GM19240 (cell line): Measurements from ENCODE around the gene CFAP46.
"Not testable (repeated sequence)": the region's sequence is repeated elsewhere in the genome, so short reads cannot be mapped to it uniquely, and the experiment has no call there.

Source experiments
- DNase-seq: peaks from one replicate; pipeline ENCODE4 v3.0.0; 2011; ENCODE audit warnings: low spot score; ENCODE audit not compliant: insufficient read length

The CFAP46 gene

DNA sequence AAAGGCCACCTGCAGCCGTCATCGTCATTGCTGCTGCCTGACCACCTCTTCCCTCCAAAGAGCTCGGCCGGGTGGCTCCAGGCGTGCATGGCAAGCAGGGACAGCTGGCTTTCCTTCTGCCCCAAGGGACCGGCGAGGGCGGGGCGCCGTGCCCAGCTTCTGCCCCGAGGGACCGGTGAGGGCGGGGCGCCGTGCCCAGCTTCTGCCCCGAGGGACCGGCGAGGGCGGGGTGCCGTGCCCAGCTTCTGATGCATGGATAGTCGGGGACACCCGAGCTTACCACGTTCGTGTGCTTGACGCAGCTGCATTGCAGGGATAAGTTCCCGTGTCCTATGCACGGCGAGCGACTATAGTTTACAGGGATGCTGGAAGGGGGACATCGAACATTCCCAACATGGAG, 27.0 kb downstream of the CFAP46 start:
- DNase-seq, result no peak

DNA sequence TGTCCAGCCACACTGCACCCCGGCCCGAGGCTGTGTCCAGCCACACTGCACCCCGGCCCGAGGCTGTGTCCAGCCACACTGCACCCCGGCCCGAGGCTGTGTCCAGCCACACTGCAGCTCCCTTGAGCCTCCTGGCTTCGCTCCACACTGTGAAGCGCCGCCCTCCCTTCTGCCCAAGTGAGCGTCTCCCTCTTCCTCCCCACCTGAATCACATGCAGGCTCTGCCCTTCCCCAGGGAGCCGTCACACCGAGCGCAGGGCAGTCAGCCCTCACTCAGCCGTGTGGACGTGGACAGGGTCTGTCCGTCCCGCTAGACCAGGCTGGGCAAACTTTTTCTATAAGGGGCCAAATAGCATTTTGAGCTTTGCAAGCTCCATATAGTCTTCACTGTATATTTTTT, 27.6 kb downstream of the CFAP46 start:
- DNase-seq, result no peak

DNA sequence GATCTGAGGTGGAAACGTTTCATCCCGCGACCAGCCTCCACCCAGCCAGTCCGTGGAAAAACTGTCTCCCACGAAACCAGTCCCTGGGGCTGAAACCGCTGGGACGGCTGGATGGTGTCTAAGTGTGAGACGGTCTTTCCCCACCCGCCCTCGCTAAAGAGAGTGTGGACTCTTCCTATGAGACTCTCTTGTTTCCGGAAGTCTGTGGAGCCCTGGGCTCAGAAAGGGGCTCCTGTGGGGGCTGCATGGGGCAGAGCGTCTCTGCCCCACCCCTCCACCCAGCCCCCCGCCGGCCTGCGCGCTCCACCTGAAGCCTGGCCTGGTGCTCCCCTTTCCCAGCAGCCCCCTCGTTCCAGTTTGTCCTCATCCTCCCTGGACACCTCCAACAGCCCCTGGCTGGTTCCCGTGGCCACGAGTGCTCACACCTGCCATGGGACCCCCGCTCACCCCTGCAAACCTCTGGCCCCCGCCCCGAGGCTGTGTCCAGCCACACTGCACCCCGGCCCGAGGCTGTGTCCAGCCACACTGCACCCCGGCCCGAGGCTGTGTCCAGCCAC, 28.7 kb downstream of the CFAP46 start:
- no peak for DNase-seq

DNA sequence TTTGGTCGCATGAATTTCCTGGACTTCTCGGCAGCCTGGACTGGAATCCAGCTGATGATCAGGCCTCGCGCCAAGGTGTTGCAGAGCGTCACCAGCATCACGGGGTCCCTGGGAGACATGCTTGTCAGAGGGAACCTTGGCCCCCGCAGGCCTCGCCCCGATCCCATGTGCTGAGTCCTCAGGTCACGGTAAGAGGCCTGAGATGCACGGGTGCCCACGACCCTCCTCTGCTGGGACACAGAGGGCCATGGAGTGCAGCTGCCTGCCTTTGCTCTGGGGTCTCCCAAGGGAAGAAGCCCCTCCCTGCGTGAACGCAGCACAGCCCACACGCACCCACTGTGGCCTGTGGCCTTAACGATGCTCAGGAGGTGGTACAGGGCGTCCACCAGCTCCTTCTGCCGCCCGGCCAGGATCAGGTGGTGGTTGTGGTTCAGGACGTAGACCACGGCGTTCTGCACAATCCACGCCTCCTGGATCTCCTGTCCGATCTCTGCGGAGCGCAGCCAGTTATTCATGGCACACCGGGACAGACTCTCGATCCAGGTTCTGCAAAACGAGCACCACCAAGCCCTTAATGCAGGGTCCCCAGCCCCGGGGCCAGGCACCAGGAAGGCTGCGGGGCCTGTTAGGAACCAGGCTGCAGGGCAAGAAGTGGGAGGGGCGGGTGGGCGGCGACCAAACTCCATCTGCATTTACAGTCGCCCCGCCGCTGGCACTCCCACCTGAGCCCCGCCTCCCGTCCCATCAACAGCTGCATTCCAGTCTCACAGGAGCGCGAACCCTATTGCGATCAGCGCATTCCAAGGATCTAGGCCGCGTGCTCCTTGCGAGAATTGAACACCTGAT, 29.4 kb downstream of the CFAP46 start:
- DNase-seq, result no peak

DNA sequence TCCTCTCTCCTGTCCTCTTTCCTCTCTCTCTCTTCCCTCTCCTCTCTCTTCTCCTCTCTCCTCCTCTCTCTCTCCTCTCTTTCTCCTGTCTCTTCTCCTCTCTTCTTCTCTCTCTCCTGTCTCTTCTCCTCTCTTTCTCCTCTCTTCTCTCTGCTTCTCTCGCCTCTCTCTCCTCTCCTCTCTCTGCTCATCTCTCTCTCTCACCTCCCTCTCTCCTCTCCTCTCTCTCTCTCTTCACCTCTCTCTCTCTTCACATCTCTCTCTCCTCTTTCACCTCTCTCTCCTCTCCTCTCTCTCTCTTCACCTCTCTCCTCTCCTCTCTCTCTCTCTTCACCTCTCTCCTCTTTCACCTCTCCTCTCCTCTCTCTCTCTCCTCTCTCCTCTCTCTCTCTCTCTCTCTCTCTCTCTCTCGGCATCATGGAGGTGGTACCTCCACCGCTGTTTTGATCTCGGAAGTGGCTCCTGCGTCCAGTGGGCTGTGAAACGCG, 30.1 kb downstream of the CFAP46 start:
- DNase-seq, result no peak

DNA sequence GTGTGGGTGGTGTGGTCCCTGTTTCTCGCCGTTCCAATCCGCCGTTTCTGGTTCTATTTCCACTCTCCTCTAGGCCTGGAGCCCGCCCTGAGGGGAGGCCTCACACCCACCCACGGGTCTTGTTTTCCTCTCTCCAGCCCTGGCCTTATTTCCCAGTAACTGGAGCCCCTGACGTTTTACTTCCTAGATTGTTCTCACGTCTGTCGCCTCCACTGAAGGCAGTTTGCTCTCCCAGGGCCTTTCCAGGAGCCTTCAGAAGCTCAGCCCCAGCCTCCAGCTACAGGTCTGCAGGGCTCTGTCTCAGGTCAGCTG, 30.6 kb downstream of the CFAP46 start:
- DNase-seq, result no peak

DNA sequence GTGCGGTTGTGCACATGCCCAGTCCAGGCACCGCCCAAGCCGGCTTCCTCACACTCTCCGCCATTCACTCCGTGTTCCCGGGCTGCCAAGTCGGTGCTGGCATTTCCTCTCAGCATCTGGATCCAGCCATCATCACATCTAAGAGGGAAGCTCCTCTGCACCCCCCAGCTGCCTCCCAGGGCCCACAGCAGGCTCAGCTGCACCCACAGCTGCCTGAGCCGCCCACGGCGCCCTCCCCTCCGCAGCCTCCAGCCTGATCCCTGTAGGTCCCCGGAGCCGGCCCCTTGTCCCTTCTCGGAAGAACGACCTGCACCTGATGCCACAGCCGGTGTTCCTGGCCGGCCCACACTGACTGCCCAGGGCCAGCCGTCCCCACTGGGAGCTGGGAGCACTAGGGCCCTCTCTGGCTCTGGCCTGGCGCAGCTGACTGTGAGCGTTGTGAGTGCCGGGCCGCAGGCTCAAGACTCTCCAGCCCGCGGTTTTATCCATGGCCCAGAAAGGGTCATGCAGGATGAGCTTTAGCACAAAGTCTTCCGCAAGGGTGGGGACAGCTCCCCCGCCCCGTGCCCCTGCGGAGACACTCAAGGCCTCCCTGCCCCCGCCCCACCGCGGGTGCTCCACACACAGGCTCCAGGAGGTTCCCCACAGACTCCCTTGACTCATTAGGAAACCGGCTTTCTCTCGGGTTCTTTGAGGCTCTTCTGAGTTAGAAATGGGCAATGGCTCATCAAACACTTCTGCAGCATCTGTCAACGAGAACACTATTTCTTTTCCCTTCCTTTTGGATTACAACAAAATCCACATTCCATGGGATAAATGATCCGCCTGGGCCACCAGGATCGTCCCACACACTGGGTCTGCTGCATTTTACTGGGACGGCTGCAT, 31.2 kb downstream of the CFAP46 start:
- DNase-seq, result no peak

DNA sequence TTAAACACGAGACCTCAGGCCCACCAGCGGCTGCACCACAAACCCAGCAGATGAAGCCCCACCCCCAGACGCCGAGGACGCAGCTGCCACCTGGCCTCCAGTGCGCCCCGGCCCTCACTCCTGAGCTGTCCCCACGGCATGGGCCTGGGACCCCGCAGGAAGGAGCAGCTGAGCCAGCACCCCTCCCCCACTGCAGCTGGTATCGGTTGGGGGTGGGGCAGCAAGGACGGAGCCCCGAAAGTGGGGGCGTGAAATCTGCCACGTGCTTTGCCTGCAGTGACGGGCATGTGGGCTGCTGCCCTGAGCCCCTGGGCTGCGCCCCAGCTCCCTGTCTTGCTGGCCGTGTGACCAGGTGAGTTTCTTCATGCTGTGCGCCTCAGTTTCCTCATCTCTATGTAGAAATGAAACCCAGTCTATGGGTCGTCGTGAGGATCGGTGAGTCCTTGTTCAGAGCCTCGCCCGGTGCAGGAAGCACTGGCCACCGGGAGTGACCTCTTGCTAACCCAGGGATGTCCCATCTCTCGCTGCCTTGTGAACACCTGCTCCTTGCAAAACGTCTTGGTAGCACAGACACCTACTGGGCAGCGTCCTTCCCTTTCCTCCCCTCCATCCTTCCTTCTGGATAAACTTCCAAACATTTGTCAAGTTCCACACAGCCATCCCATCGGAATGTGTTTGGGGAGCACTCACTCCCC, 32.0 kb downstream of the CFAP46 start:
- no peak for DNase-seq

DNA sequence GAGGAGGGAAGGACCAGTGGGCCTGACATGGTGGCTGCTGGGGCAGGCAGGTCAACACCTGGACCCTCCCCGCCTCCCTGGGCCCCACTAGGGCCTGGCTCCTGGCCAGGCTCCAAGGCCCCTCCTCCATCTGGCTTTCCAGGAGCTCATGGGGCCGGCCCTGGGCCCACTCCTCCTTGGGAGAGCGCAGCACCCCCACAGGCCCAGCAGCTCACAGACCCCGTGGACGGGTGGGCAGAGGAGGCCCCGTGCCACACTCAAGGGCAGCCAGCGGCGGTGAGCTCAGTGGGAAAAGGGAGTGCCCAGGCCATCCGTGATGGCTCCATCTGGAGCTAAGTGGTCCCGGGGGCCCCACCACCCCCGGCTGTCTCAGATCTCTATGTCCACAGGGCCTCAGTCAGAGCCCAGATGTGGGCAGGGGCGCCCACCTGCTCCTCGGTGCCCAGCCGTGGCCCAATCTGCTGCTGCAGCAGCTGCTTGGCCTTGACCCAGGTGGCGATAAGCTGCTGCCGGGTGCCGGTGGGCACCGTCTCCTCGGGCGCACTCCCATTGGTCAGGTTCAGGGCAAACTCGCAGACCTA, 32.8 kb downstream of the CFAP46 start:
- DNase-seq, result no peak

DNA sequence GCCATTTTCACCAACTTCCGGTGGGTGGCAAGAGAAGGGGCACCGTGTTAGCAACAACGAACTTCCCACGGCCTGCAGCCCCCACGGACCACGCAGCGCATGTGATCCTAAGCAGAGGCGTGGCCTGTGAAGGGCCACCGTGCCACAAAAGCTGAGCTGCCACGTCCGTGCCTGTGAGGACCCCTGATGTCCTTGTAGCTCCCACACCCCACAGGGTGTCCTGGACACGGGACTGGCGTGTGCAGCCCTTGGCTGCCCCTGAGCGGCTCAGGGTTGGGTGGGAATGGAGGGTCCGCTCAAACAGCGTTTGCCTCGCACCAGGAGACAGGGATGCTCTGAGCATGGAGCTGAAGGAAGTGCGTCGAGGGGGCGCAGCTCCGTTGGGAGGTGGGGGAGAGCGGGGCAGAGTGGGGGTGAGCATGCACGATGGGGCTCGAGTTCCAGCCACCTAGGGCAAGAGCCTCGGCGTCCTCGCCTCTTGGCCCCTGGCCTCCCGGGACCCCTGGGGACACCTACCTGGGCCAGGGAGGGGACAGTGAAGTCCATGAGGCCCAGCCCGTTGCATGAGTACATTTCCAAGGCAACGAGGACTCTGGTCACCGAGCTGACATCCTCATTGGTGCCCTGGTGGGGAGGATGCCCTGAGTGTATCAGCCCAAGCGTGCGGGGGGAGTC, 33.6 kb downstream of the CFAP46 start:
- no peak for DNase-seq

DNA sequence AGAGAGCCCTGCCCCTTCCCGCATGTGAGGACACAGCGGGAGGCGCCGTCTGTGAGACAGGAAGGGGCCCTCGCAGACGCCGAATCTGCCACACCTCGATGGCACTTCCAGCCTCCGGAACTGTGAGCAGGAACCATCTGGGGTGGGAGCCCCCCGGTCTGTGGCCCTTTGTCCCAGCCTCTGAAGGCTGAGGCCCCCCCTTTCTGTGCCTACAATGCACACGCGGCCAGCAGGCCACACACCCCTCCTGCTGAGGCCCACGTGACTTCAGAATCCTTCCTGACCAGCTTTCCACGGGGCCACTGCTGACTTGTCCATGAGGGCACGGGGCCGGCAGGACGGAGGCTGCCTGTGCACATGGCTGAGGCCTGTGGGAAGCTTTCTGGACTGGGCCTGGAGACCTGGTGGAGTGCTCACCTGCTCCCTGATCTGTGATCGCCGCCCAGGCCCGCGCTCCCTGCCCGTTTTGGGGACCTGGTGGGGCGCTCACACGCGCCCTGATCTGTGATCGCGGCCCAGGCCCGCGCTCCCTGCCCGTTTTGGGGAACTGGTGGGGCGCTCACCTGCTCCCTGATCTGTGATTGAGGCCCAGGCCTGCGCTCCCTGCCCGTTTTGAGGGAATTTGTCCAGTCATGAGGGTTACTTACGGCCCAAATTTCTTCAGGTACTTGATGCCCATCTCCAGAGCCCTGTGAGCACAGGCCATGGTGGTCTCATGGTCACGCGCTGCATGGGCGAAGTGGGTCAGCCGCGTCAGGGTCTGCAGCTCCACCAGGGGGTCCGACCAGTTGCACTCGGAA, 34.3 kb downstream of the CFAP46 start:
- no peak for DNase-seq

DNA sequence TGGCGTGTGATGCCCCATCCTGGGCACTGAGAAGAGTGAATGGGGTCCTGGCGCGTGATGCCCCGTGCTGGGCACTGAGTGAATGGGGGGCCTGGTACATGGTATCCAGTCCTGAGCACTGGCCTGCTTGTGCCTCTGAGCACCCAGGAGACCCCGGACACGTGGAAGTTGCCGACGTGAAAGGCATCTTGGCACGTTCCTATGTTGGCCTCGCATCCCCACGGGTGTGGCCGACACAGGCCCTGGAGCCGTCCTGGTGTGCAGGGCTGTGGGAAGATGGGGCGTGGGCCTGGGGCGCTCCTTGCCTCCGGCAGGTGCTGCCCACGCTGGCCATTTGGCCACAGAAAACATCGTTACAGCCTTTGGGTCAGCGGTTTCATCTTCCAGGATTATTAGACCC, 35.5 kb downstream of the CFAP46 start:
- DNase-seq, result no peak

DNA sequence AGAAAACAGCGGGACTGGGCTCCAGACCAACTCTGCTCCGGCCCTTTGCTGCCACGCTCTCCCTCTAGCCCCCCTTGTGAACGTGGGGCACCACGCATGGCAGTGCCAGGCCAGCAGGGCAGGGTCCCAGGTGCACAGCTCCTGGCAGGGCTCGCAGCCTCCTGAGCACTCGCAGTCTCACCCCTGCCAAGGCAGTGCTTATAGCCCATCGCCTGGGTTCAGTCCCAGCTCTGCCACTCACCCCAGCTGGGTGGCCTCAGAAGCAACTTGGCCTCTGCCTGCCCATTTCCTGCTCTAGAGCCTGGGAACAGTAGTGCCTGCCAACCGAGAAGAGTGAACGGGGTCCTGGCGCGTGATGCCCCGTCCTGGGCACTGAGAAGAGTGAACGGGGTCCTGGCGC, 36.3 kb downstream of the CFAP46 start:
- no peak for DNase-seq

DNA sequence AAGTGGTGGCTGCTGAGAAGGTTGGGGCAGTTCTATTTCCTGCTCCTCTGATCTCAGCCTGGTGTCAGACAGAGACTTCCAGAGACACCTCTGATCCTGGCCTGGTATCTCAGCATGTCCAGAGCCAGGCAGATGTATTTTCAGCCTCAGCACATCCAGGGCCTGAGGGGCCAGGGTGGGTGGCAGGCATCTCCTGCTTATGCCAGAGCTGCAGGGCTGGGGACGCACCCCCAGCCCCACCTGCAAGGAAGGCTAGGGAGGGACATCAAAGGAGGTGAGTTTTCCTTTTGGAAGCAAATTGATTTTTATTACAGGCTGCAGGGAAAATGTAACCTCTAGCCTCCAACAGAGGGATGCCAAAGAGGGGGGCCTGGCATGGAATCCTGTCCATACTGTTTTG, 36.7 kb downstream of the CFAP46 start:
- no peak for DNase-seq

DNA sequence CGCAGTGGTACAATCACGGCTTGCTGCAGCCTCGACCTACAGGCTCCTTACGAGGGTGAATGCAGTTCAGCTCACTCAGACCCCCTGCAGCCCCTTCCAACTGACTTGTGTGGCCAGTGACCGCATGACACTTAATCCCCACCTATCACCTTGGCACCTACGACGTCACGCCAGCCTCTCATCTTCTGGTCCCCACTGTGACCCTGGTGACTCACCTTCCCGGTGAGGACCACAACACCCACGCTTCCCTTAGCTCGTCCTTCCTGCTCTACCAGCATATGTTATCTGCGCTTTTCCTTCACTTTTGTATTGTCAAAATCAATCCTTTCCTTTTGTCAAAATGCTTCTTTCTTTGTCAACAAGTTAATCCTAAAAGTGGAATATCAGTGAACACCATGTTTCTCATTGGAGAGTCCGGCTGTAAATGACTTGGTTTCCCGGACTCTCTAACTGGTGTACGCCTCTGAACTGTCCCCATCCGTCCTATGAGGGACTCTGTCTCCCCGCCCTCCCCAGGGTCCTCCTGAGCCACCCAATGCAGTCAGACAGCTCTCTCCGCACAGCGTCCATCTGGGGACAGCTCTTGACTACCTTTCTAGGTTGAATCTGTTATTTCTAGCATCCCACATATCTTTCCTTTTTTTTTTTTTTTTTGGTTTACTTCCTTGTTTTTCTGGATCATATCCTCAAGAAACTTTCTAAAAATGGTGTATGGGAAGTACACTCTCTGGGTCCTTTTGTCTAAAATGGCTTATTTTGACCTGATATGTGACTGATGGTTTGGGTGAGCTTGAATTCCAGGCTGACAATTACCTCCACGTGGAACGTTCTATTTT, 37.3 kb downstream of the CFAP46 start:
- DNase-seq, result no peak

DNA sequence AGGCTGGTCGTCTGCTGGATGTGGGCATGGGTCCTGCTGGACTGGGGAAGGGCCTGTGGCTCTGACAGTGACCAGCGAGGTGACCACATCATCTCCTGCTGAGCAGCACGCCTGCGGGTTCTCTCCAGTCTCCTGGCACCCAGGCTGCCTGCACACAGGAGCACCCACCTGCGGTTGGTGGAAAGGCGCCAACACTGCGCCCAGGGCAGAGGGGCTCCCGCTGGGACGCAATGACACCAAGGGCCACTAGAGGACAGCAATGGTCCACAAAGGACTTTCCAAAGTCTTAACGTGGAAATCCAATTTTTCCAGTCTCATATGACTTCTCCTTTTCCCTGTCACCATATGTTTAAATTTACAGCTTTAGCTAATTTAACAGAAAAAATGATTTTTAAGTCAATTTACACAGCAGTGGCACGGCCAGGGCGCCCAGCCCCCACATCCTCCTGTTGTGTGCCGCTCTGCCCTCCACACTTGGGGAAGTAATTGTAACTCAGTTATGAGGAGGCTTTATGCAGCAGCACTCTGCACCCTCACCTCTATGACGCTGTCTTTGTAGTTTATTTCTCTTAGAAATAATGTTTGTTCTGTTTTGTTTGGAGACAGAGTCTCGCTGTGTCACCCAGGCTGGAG, 38.1 kb downstream of the CFAP46 start:
- peak; percentile 57 for DNase-seq

DNA sequence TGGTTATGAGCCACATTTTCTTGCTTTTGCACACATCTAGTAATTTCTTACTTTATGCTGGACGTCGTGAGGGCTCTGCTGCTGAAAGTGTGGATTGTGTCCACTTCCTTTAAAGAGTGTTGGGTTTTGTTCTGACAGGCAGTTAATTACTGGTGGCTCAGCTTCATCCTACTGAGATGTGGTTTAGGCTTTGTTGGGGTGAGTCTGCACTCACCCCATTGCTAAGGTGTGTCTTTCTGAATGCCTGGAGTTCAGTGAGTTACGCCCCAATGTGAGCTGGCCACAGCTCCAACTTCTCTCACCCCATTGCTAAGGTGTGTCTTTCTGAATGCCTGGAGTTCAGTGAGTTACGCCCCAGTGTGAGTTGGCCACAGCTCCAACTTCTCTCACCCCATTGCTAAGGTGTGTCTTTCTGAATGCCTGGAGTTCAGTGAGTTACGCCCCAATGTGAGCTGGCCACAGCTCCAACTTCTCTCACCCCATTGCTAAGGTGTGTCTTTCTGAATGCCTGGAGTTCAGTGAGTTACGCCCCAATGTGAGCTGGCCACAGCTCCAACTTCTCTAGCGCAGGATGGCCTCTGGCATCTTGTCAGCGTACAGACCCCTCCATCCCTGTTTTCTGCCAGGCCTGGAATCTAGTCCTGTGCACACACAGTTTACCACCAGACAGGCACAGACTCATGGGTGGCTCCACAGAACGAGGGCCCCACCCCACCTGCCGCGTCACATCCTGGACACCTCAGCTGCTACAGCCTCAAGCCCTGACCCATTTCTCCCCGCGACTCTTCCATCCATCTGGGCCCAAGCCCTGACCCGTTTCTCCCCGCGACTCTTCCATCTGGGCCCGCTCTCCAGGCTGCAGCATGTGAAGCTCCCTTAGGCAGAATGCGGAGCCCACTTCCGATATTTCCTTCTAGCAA, 39.5 kb downstream of the CFAP46 start:
- DNase-seq, result not testable (repeated sequence)
